PC-9 (cell line): ENCODE results near the gene FAM163B.

Experiments
- EZH2 ChIP-seq: fragments of 200-600 bp; sonication (generic); IDR thresholded peaks from 2 replicates; pipeline ENCODE4 v1.8.0; 2017; ENCODE audit warnings: antibody characterized with exemption, low read depth
- TF ChIP-seq, protein P1 (sequence below): fragments of 200-600 bp; sonication (generic); conservative IDR thresholded peaks from 2 replicates; pipeline ENCODE4 v1.6.1; 2017; ENCODE audit warnings: mixed run types, antibody characterized with exemption, mild to moderate bottlenecking, moderate library complexity

DNA sequence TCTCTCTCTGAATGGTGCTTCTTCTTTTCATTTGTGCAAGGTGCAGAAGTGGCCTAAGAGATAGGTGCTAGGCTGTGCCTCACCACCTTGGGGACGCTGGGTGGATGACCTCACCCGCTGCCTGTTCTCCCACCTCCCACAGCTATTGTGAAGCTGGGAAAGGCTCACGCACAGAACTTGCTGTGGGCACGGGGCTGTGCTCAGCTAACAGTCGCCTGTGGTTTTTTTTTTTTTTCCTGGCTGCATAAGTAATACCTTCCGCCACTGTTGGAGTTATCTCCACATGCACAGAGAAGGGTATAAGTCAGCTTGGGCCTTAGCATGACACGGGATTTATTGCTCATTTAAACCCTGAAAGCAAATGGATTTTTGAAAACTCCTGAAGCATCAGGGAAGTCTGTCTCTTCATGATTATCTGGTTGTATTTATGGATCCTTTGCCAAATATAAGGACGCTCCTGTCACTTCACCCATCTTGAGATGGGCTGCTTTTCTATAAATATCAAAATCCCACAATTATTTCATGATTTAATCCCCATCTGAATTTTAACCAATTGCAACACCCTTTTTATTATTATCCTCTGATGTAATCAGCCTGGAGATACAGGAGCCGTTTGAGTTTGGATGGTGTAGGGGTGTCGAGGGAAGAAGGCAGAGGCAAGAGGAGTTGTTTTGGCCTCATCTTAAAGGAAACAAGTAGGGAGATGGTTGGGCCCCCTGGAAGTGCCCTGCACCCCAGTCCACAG lies 36.0 kb upstream of the FAM163B start:
- TF ChIP-seq, protein P1, sequence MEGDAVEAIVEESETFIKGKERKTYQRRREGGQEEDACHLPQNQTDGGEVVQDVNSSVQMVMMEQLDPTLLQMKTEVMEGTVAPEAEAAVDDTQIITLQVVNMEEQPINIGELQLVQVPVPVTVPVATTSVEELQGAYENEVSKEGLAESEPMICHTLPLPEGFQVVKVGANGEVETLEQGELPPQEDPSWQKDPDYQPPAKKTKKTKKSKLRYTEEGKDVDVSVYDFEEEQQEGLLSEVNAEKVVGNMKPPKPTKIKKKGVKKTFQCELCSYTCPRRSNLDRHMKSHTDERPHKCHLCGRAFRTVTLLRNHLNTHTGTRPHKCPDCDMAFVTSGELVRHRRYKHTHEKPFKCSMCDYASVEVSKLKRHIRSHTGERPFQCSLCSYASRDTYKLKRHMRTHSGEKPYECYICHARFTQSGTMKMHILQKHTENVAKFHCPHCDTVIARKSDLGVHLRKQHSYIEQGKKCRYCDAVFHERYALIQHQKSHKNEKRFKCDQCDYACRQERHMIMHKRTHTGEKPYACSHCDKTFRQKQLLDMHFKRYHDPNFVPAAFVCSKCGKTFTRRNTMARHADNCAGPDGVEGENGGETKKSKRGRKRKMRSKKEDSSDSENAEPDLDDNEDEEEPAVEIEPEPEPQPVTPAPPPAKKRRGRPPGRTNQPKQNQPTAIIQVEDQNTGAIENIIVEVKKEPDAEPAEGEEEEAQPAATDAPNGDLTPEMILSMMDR = no peak
- TF ChIP-seq EZH2 = no peak
